GM18907 (cell line): ENCODE measurements around the gene KHSRP.

Experiments used
- ATAC-seq: cut with Tn5 transposase; IDR thresholded peaks from one replicate; pipeline ENCODE4 v1.9.1; 2021; ENCODE audit warnings: mild to moderate bottlenecking, moderate library complexity; ENCODE audit not compliant: unreplicated experiment

The KHSRP gene

GRCh38 chr19:6393983-6394412 lies 30.6 kb downstream of the KHSRP start:
- ATAC-seq: peak; percentile 29

GRCh38 chr19:6393074-6393982 lies 31.3 kb downstream of the KHSRP start, which contains the start of gene GTF2F1:
TSS of gene GTF2F1 (minus strand) at chr19:6393164. CDS start at chr19:6392995, 169 bp downstream.
- ATAC-seq: peak; percentile 85

- peak; percentile 7 for ATAC-seq
Observed at GRCh38 chr19:6392221-6393073, 32.2 kb downstream of the KHSRP start.

- no peak for ATAC-seq
Observed at GRCh38 chr19:6387372-6387771, 37.2 kb downstream of the KHSRP start.

DNA sequence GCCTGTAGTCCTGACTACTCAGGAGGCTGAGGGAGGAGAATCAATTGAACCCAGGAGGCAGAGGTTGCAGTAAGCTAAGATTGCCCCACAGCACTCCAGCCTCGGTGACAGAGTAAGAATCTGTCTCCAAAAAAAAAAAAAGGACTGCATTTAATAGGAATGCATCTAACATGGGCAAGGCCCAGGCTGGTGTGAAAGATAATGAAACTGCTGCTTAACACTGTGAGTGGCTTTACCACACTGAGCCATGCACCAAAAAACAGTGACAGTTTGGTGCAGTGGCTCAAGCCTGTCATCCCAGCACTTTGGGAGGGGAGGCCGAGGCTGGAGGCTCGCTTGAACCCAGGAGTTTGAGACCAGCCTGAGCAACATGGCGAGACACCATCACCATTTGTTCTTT lies 40.2 kb downstream of the KHSRP start:
- no peak for ATAC-seq

GRCh38 chr19:6383188-6383587 lies 41.4 kb downstream of the KHSRP start:
- ATAC-seq: no peak

DNA sequence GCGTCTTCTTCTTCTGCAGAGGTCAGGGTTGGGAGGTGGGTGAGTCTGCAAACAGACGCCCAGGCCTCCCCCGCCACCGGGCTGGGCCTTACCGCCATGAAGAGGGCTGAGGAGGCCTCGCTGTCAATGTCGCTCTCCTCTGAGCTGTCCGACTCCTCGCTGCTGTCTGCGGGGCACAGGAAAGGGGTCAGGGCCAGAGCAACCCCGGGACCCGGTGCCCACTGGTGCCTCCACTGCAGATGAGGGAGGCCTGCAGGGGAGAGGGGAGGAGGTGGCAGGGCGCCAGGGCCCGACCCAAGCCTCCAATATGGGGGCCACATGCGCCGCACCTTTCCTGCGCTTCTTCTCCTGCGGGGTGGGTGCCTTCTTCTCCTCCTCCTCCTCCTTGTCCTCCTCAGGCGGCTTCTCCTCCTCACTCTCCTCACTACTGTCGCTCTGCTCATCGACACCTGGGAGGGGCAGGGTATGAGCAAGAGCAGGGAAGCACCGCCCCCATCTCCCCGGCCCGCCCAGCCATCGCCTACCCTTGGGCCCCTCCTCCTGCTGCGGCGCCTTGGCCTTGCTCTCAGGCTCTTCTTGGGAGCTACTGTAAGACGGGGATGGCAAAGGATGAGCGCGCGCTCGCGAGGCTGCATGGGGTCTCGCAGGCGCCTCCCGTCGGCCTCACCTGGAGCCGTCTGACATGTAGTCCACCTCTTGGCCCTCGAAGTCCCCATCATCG lies 43.4 kb downstream of the KHSRP start:
- no peak for ATAC-seq

GRCh38 chr19:6379744-6380143 lies 44.9 kb downstream of the KHSRP start:
- no peak for ATAC-seq

GRCh38 chr19:6378486-6378885 lies 46.1 kb downstream of the KHSRP start:
- ATAC-seq: no peak

GRCh38 chr19:6378041-6378440 lies 46.6 kb downstream of the KHSRP start:
- no peak for ATAC-seq

DNA sequence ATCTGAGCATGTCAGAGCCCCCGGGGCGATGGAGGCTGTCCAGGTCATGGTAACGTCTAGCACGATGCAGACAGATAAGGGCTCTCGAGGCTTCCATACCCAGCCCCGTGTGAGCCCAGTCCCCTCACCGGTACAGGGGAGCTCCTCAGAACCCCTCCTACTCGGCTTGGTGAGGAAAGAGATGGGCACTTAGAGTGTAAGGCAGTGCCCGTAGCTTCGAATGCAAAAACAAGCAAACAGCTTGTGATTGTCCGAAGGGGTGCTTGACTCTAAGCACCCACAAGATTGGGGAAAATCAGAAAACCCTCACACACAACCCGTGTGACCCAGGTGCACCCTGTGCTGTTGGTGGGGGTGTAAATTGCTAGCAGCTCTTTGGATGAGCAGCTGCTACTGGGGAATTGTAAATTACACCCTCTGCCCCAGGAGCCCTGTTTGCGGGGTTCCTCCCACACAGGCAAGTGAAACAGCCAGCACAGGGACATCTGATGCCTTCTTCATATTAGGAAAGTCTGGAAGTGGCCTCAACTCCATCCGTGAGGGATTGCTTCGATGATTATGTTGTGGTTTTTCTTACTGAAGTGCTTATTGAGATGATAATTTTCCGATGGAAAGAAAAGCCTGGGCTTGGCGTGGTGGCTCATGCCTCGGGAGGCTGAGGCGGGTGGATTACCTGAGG lies 48.0 kb downstream of the KHSRP start:
- ATAC-seq: no peak

DNA sequence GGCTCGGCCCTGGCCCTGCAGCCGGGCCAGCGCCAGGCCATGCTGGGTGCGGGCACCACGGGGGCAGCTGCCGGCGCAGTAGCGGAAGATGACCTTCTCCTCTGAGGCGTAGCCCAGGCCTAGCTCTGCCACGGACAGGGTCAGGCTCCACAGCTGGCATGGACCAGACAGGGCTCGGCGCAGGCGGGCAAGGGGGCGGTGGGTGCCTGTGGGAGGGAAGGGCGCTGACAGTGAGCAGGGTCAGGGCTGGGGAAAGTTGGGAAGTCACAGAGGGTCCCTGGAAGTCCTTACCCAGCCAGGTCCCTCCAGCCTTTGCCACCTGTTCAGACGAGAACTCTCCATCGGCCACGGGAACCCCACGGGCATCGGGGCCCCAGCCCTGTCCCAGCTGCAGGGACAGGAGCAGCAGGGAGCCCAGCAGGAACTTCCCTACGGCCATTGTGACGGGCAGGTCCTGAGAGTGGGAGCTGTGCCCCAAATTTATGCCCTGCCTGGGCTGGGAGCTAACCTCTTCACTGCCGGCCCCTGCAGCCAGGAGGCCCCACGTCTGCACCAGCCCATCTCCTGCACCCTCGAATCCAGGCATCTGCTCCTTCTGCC lies 49.1 kb downstream of the KHSRP start, which contains the start of gene PSPN:
PSPN (minus strand) TSS at position 523 of the 600 bp plus-strand sequence; CDS start at position 439, 84 bp downstream.
- no peak for ATAC-seq

- no peak for ATAC-seq
Observed at GRCh38 chr19:6374711-6375410, 49.8 kb downstream of the KHSRP start.

DNA sequence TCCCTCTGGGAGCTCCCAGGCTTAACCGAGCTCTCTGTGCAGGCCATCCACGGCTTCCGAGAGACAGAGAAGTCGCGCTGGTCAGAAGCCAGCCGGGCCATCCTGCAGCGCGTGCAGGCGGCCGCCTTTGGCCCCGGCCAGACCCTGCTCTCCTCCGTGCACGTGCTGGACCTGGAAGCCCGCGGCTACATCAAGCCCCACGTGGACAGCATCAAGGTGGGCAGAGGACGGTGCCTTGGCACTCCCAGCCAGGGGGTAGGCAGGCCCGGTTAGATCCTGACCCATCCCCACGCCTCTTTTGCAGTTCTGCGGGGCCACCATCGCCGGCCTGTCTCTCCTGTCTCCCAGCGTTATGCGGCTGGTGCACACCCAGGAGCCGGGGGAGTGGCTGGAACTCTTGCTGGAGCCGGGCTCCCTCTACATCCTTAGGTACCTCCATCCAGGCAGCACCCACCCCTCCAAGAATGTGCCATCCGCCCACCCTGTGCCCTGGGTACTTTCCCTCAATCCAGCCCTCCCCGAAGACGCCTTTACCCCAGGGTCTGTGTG lies 50.4 kb downstream of the KHSRP start:
- no peak for ATAC-seq

GRCh38 chr19:6373813-6374108 lies 50.9 kb downstream of the KHSRP start:
- ATAC-seq: no peak

DNA sequence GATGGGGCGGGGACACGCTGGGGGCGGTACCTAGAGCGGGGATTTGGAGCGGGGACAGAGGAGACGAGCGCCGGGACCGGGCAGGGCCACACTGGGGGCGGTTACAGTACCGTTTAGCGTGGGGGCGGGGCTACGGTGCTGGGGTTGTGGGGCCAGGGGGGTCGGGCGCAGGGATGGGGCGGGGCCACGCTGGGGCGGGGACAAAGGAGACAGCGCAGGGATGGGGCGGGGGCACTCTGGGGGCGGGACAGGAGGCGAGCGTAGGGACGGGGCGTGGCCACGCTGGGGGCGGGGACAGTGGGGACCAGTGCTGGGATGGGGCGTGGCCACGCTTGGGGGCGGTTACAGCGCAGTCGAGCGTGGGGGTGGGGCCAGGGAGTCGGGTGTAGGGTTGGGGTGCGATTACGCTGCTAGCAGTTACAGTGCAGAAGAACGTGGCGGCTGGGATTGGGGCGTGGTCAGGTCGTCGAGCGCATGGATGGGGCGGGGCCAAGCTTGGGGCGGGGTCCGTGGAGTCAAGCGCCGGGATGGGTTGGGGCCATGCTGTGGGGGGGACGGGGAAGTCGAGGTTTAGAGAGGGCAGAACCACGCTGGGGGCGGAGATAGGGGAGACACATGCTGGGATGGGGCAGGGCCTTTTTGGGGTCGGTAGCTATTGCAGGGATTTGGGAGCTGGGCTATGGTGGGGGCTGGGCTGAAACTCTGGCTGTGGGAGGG lies 51.4 kb downstream of the KHSRP start:
- ATAC-seq: peak; percentile 46

- peak; percentile 78 for ATAC-seq
Observed at GRCh38 chr19:6372594-6373095, 52.0 kb downstream of the KHSRP start, which contains the start of gene ALKBH7. TSS of gene ALKBH7 (plus strand) at chr19:6372794. CDS start at chr19:6372821, 27 bp downstream.

GRCh38 chr19:6364353-6364752 lies 60.3 kb downstream of the KHSRP start:
- ATAC-seq: no peak
